Endothelial cell (in vitro differentiated cells): ENCODE results near the gene SPIC. TPM values are rescaled to one million over a fixed set of nuclear protein-coding genes. Genes with fewer than 3 reads are reported as not detected.

Experiments used
- DNase-seq: peaks from one replicate; pipeline ENCODE4 v3.0.0; 2021; ENCODE audit warnings: low spot score
- H3K27ac Mint-ChIP-seq: one replicate; pipeline ENCODE4 v1.8.0; 2021; ENCODE audit warnings: mixed read lengths, inconsistent platforms; ENCODE audit not compliant: unreplicated experiment
- H3K27me3 Mint-ChIP-seq: one replicate; pipeline ENCODE4 v1.8.0; 2021; ENCODE audit warnings: mild to moderate bottlenecking, moderate library complexity, mixed read lengths, inconsistent platforms; ENCODE audit not compliant: unreplicated experiment
- H3K36me3 Mint-ChIP-seq: one replicate; pipeline ENCODE4 v1.8.0; 2021; ENCODE audit warnings: mild to moderate bottlenecking, low read depth, mixed read lengths, inconsistent platforms; ENCODE audit not compliant: unreplicated experiment
- H3K4me1 Mint-ChIP-seq: one replicate; pipeline ENCODE4 v1.8.0; 2021; ENCODE audit warnings: mild to moderate bottlenecking, mixed read lengths, inconsistent platforms; ENCODE audit not compliant: unreplicated experiment
- H3K4me3 Mint-ChIP-seq: one replicate; pipeline ENCODE4 v1.8.0; 2021; ENCODE audit warnings: mild to moderate bottlenecking, mixed read lengths, inconsistent platforms; ENCODE audit not compliant: unreplicated experiment
- H3K9me3 Mint-ChIP-seq: one replicate; pipeline ENCODE4 v1.8.0; 2021; ENCODE audit warnings: mixed read lengths, inconsistent platforms; ENCODE audit not compliant: unreplicated experiment
- CTCF ChIP-seq: fragments of 200-600 bp; sonication (generic); IDR thresholded peaks from one replicate; pipeline ENCODE4 v1.5.0; 2021; ENCODE audit warnings: antibody characterized with exemption; ENCODE audit not compliant: unreplicated experiment
- long read RNA-seq: library from polyadenylated mRNA; unstranded; transcript quantifications from one replicate; pipeline ENCODE4 v2.0.0, GENCODE V29; 2020; ENCODE audit not compliant: unreplicated experiment
- total RNA-seq: library from RNA; stranded (reverse); fragmentation: NEBNext Ultra II Directional; extraction: Animal tissue kit (Norgen Biotek cat#: 25700); gene quantifications from one replicate; pipeline ENCODE4 v1.2.1, GENCODE V29; 2021; ENCODE audit not compliant: unreplicated experiment

Gene SPIC
- not detected for total RNA-seq
- long read RNA-seq, result 0 reads

- no peak within 1 kb of the TSS for H3K4me3 Mint-ChIP-seq
- H3K4me1 Mint-ChIP-seq, result no peaks in the 10 kb centered on the region
- TF ChIP-seq CTCF, result no peak
- H3K27ac Mint-ChIP-seq, result no peak within 1 kb of the TSS
- no peak for DNase-seq
- no peaks in the 10 kb centered on the region for H3K36me3 Mint-ChIP-seq
- no peaks in the 10 kb centered on the region for H3K27me3 Mint-ChIP-seq
- H3K9me3 Mint-ChIP-seq, result no peaks in the 10 kb centered on the region
These were observed at the start of gene SPIC for GRCh38 chr12:101474711-101475386. Gene SPIC (plus strand): TSS chr12:101475336. CDS start chr12:101476905, 1,569 bp downstream.

GRCh38 chr12:101430456-101430855 is 44.7 kb upstream of the SPIC start:
- H3K27me3 Mint-ChIP-seq, result no peaks in the 10 kb centered on the region
- DNase-seq, result no peak
- TF ChIP-seq CTCF, result no peak
- H3K4me3 Mint-ChIP-seq, result no peak overlapping the region
- no peak overlapping the region for H3K27ac Mint-ChIP-seq
- H3K9me3 Mint-ChIP-seq, result no peaks in the 10 kb centered on the region
- H3K36me3 Mint-ChIP-seq, result no peaks in the 10 kb centered on the region
- no peaks in the 10 kb centered on the region for H3K4me1 Mint-ChIP-seq

- Mint-ChIP-seq H3K4me3 (no peak overlapping the region), H3K9me3 (no peaks in the 10 kb centered on the region), H3K27ac (no peak overlapping the region), H3K4me1 (no peaks in the 10 kb centered on the region), H3K36me3 (no peaks in the 10 kb centered on the region), H3K27me3 (no peaks in the 10 kb centered on the region)
- no peak for DNase-seq
- TF ChIP-seq CTCF, result no peak
These were observed 39.0 kb upstream of the SPIC start for GRCh38 chr12:101436136-101436535.

- Mint-ChIP-seq H3K9me3 (no peaks in the 10 kb centered on the region), H3K4me3 (no peak overlapping the region), H3K27me3 (no peaks in the 10 kb centered on the region), H3K27ac (no peak overlapping the region), H3K36me3 (no peaks in the 10 kb centered on the region), H3K4me1 (no peaks in the 10 kb centered on the region)
- no peak for TF ChIP-seq CTCF
- no peak for DNase-seq
These were observed 35.9 kb upstream of the SPIC start for GRCh38 chr12:101439236-101439635.

- no peaks in the 10 kb centered on the region for H3K36me3 Mint-ChIP-seq
- no peaks in the 10 kb centered on the region for H3K4me1 Mint-ChIP-seq
- H3K27ac Mint-ChIP-seq, result no peak overlapping the region
- no peak overlapping the region for H3K4me3 Mint-ChIP-seq
- no peaks in the 10 kb centered on the region for H3K27me3 Mint-ChIP-seq
- no peak for TF ChIP-seq CTCF
- no peak for DNase-seq
- no peaks in the 10 kb centered on the region for H3K9me3 Mint-ChIP-seq
These were observed 33.5 kb upstream of the SPIC start for GRCh38 chr12:101441461-101442224.
